AG09319 (cell line): ENCODE results near the gene MAPRE2.

ENCODE experiments used
- DNase-seq: peaks from one replicate; pipeline ENCODE4 v3.0.0-alpha.2; 2010; ENCODE audit warnings: low read depth; ENCODE audit errors: extremely low read depth
- TF ChIP-seq, protein P1 (sequence below): IDR thresholded peaks from 2 replicates; pipeline ENCODE4 v1.5.1; 2011; ENCODE audit warnings: low read depth, mild to moderate bottlenecking, inconsistent platforms, low read length, moderate library complexity

MAPRE2 gene

DNA sequence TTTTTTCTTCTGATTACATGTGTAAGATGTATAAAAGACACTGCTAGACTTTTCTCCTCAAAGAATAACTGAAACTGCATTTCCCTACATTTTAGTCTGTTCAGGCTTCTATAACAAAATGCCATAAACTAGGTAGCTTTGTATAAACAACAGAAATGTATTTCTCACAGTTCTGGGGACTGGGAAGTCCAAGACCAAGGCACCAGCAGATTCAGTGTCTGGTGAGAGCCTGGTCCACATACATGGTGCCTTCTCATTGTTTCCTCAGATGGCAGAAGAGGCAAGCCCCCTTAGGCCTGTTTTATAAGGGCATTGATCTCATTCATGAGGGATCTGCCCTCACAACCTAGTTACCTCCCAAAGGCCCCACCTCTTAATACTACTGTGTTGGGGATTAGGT is 71.5 kb downstream of the MAPRE2 start:
- TF ChIP-seq, protein P1, sequence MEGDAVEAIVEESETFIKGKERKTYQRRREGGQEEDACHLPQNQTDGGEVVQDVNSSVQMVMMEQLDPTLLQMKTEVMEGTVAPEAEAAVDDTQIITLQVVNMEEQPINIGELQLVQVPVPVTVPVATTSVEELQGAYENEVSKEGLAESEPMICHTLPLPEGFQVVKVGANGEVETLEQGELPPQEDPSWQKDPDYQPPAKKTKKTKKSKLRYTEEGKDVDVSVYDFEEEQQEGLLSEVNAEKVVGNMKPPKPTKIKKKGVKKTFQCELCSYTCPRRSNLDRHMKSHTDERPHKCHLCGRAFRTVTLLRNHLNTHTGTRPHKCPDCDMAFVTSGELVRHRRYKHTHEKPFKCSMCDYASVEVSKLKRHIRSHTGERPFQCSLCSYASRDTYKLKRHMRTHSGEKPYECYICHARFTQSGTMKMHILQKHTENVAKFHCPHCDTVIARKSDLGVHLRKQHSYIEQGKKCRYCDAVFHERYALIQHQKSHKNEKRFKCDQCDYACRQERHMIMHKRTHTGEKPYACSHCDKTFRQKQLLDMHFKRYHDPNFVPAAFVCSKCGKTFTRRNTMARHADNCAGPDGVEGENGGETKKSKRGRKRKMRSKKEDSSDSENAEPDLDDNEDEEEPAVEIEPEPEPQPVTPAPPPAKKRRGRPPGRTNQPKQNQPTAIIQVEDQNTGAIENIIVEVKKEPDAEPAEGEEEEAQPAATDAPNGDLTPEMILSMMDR = no peak
- no peak for DNase-seq

DNA sequence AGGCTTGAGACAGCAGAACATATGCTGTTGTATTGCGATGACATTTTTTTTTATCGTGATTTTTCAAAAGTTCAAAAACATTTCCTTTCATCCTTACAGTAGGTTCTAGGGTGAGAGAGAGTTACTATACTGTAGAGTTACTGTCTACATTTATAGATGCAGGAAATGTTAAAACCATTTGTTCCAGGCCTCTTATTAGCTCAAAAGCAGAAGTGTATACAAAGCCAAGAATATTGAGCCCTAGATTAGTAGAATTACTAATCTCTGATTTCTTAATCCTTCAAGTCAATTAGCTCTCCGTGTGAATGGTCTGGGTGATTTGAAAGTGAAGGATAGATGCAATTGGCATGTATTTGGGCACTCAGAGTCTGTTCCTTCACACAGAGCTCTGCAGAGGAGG is 73.1 kb downstream of the MAPRE2 start:
- DNase-seq = no peak
- TF ChIP-seq, protein P1 = no peak

DNA sequence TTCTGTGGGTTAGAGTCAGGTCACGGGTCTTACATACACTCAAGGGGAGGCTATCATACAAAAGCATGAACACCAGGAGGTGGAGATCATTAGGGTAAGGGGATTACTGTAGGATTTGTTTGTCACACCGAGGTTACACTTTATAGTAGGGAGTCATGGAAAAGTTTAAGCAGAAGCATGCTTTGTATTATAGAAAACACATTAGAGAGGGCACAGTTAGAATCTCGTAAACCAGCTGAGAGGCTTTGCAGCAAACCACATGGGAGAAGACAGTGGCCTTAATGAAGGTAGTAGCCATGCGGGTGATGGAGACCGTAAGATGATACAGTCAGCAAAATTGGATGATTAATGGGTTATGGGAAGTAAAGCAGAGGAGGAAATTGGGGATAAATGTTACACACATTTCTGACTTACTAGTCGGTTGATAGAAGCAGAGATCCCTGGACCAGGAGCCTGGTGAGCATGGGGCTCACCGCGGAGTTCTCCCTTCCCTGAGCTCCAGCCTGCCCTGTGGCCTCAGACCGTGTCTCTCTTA is 75.6 kb downstream of the MAPRE2 start:
- TF ChIP-seq, protein P1 = no peak
- no peak for DNase-seq

DNA sequence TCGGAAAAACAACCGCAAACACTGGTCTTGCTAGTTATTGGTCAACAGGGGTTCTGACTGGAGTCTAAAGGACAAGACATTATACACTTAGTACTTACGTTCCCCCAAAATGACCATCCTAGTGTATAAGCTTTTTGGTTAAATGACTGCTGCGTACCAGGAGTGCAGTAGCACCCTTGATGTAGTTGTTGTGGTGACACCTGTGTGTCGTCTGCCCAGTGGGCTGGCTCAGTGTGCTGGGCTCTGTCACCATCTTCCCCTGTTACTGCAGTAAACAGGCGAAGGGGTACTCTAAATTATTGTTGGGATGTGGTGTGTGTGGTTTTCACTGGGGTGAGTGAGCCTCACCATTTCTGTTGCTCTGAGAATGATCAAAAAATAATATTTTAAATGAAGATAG is 76.2 kb downstream of the MAPRE2 start:
- TF ChIP-seq, protein P1 = no peak
- DNase-seq = no peak

DNA sequence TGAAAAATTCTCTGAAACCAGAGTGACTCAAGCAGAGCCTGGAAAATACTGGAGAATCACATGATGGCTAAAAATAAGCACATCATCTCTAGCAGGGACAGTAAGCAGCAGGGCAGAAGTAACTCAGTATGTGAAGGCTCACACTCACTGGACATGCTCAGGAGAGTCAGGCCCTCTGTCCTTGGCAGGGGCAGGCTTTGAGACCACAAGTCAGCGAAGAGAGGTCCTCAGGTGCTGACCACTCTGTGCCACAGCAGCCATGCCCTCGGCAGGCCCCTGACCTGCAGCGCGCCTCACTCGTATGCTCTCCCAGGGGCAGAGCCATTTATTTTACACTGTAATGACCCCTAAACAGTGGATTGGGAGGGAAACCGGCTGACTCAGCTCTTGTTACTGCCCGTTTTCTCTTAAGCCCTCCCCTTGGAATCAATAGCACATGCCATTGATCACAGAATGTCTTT is 76.8 kb downstream of the MAPRE2 start:
- DNase-seq = no peak
- TF ChIP-seq, protein P1 = no peak

DNA sequence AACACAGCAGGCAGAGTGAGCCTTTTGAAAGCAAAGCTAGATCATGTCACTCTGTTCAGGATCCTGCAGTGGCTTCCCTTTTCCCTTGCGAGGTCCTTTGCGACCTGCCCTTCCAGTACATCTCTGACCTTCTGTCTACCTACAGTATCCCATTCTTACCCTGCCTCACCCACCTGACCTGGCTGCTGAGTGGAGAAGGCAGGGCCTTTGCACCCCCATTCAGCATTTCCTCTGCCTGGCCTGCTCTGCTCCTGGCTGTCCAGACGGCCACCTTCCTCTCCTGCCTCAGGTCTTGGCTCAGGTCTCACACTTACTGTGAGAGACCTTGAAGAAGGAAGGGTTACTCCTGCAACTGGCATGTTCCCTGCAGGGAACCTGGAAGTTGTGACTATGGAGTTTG is 77.4 kb downstream of the MAPRE2 start:
- no peak for DNase-seq
- TF ChIP-seq, protein P1 = no peak

DNA sequence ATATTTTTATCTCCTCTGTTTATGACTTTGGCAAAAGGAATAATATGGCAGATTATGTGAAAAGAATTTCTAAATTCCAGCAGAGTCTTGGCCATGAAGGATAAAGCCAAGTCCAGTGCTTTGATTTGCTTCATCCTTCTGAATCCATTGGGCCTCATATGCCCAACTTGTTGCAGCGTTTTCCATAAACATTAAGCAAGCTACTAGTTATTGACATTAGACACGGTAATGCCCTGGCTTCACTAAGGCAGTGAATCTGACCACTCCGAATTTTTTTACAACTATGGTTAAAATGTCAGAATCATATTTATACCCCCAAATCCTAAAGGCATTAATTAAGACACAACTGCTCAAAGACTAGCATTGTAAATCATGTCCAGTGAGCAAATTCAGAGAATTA is 79.8 kb downstream of the MAPRE2 start:
- DNase-seq = no peak
- TF ChIP-seq, protein P1 = no peak
